GM18502 (cell line): Measurements from ENCODE around the gene ZKSCAN5.
"Not testable (repeated sequence)": the region's sequence is repeated elsewhere in the genome, so short reads cannot be mapped to it uniquely, and the experiment has no call there.

Source experiments
- ATAC-seq: cut with Tn5 transposase; IDR thresholded peaks from one replicate; pipeline ENCODE4 v1.9.1; 2021; ENCODE audit warnings: mild to moderate bottlenecking; ENCODE audit not compliant: unreplicated experiment, poor library complexity

ZKSCAN5 gene

GRCh38 chr7:99579956-99580777 is 75.7 kb downstream of the ZKSCAN5 start:
- ATAC-seq: no peak

- not testable (repeated sequence) for ATAC-seq
These were observed 76.4 kb downstream of the ZKSCAN5 start for GRCh38 chr7:99580778-99581332.
